Testis (tissue), 2 donors: Measurements from ENCODE around the gene CD109.

Source experiments
- POLR2A ChIP-seq: fragments of 450-650 bp; IDR thresholded peaks from one replicate; pipeline ENCODE4 v1.6.1; 2017; ENCODE audit warnings: antibody characterized with exemption, mild to moderate bottlenecking, moderate library complexity
- TF ChIP-seq, protein P1 (sequence below), 3 experiments: fragments of 450-650 bp in 2 of 3; fragments of 200-600 bp in 1 of 3; sonication (generic) in 1 of 3; IDR thresholded peaks; one replicate each; pipeline ENCODE4 v1.5.1; 2016 to 2019; ENCODE audit warnings: antibody characterized with exemption in 3 of 3, mild to moderate bottlenecking in 2 of 3, moderate library complexity in 1 of 3

DNA sequence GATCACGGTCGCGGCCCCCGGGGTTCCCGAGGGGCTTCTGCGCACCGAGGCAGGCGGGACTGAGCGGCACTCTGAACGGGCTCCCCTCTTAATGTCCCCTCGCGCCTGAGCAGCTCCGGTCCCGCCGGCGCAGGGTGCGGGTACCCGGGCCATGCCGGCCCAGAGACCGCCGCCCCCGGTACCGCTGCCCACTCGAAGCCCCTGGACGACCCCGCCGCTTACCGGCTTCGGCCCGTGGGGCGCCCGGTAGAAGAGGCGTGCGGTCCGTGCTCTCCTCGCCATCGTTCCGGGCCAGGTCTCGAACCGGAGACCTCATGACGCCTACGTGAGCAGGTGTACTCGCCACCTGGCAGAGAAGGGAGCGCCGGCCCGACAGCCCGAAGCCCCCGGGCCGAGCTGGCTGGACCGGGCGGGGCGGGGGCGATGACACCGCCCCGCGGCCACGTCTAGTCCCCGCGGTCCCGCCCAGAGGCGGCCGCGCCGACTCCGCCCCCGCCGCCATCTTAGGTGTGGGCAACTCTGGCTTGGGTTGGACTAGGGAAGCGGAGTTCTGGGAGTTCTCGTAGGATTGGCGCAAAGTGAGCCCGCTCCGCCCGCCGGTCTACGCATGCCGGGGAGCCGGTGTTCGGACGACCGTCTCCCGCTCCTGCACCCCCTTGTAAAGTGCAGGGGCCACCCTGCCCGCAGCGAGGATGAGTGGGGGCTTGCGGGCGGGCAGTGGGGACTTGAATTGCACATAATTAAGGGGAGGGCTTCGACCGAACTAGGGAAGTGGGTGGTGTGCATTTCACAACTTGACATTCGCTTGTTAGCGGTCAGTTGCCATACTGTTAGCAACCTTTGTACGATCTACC lies 42.2 kb upstream of the CD109 start, which contains the start of gene SLC17A5:
- TF ChIP-seq, protein P1, sequence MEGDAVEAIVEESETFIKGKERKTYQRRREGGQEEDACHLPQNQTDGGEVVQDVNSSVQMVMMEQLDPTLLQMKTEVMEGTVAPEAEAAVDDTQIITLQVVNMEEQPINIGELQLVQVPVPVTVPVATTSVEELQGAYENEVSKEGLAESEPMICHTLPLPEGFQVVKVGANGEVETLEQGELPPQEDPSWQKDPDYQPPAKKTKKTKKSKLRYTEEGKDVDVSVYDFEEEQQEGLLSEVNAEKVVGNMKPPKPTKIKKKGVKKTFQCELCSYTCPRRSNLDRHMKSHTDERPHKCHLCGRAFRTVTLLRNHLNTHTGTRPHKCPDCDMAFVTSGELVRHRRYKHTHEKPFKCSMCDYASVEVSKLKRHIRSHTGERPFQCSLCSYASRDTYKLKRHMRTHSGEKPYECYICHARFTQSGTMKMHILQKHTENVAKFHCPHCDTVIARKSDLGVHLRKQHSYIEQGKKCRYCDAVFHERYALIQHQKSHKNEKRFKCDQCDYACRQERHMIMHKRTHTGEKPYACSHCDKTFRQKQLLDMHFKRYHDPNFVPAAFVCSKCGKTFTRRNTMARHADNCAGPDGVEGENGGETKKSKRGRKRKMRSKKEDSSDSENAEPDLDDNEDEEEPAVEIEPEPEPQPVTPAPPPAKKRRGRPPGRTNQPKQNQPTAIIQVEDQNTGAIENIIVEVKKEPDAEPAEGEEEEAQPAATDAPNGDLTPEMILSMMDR (IDR thresholded peaks at IDR 0.05): no peak
- TF ChIP-seq POLR2A: no peak
